ENCODE results near the gene MYO9A.

DNA sequence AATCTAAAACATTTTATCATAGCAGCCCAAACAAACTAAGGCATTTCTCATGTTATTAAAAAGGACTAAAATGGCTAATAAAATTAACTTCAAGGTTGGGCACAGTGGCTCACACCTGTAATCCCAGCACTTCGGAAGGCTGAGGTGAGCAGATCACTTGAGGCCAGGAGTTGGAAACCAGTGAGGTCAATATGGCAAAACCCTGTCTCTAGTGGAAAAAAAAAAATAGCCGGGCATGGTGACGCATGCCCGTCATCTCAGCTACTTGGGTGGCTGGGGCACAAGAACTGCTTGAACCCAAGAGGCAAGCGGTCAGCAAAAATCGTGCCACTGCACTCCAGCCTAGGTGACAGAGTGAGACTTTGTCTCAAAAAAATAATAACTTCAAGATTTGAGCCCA is 197.4 kb downstream of the MYO9A start:
- no peak for TF ChIP-seq EZH2 (IDR thresholded peaks at IDR 0.05)
- TF ChIP-seq, protein P1, sequence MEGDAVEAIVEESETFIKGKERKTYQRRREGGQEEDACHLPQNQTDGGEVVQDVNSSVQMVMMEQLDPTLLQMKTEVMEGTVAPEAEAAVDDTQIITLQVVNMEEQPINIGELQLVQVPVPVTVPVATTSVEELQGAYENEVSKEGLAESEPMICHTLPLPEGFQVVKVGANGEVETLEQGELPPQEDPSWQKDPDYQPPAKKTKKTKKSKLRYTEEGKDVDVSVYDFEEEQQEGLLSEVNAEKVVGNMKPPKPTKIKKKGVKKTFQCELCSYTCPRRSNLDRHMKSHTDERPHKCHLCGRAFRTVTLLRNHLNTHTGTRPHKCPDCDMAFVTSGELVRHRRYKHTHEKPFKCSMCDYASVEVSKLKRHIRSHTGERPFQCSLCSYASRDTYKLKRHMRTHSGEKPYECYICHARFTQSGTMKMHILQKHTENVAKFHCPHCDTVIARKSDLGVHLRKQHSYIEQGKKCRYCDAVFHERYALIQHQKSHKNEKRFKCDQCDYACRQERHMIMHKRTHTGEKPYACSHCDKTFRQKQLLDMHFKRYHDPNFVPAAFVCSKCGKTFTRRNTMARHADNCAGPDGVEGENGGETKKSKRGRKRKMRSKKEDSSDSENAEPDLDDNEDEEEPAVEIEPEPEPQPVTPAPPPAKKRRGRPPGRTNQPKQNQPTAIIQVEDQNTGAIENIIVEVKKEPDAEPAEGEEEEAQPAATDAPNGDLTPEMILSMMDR (IDR thresholded peaks at IDR 0.05): no peak

Measured in neural progenitor cell (in vitro differentiated cells).